Measurements from ENCODE around the gene GDE1. TPM values are rescaled to one million over a fixed set of nuclear protein-coding genes. Genes with fewer than 3 reads are reported as not detected.

The GDE1 gene
- total and polyA plus RNA-seq, 9 of the 15 experiments (the other 6 are each of a cell fraction or from before 2014, with no cell fraction given) = 18.8 to 40.5 (median 22.3) TPM

GRCh38 chr16:19523559-19524355 is 1.9 kb upstream of the GDE1 start, which contains the start of gene CCP110:
Gene CCP110 (plus strand): TSS chr16:19523942. CDS start chr16:19527882, 3,940 bp downstream.
- WGBS (ENCODE audit: insufficient coverage, low coverage, missing lambda C conversion rate) = 1% methylated on average over 41 of the region's 51 CpGs
- H3K4me2 ChIP-seq (ENCODE audit: insufficient read depth, low read length) = peak within 1 kb of the TSS; percentile 92
- ATAC-seq (peak; percentile 89), DNase-seq (ENCODE audit: extremely low read depth in 1 of 4, low spot score in 3 of 4) (peak; percentile 86 to 97 (median 90)), FAIRE-seq (peak; percentile 91)
- no peaks in the 10 kb centered on the region for H4K20me1 ChIP-seq (replicated peaks; ENCODE audit: control insufficient read depth, insufficient read depth, low read length)
- peaks cover 27 to 33% of the 10 kb centered on the region in 2 experiments; a peak in 4 of 5 replicates for H3K4me1 ChIP-seq (replicated peaks in 1 of 2; ENCODE audit: control insufficient read depth in 2 of 2, insufficient read depth in 2 of 2, low read length in 2 of 2)
- no TSS peak for BruUV-seq (replicated peaks)
- POLR2A ChIA-PET = interaction anchor here (0.6 to 1.9 kb wide), 8 partner anchors 10 to 1270 kb away, joined by 3 to 7 read pairs (median 4); no protein-coding TSS in a partner anchor
- intact Hi-C loops (cut with micrococcal nuclease) (loop anchor here (5.0 to 10.0 kb wide), 2 partner anchors 129 to 1149 kb away; no protein-coding TSS in a partner anchor), in situ Hi-C loops (cut with MboI) (no loop called here)
- H3K9ac ChIP-seq (ENCODE audit: insufficient read depth in 1 of 2, low read depth in 2 of 2, low read length in 2 of 2) = peak within 1 kb of the TSS; percentile 71 to 97
- H3K9me1 ChIP-seq (ENCODE audit: control insufficient read depth, insufficient read depth, low read length) = no peaks in the 10 kb centered on the region
- peak within 1 kb of the TSS; percentile 71 for H3K27ac ChIP-seq (ENCODE audit: extremely low read depth, low read depth, low read length)
- peak within 1 kb of the TSS; percentile 92 for H3K4me3 ChIP-seq
- peak within 1 kb of the TSS; percentile 93 for H2AFZ ChIP-seq (ENCODE audit: low read depth, low read length)
- H3K9me3 ChIP-seq (replicated peaks; ENCODE audit: control insufficient read depth, insufficient read depth, low read depth, low read length) = no peaks in the 10 kb centered on the region
- H3K79me2 ChIP-seq (ENCODE audit: control insufficient read depth, insufficient read depth, low read length) = peaks cover 57% of the 10 kb centered on the region
- CTCF ChIA-PET (ENCODE audit: low intra/inter-chr PET ratio) = no interaction called here
- H3K36me3 ChIP-seq (ENCODE audit: control insufficient read depth, insufficient read depth, low read length) = peaks cover 19% of the 10 kb centered on the region
- H3K27me3 ChIP-seq (ENCODE audit: control insufficient read depth in 2 of 2, insufficient read depth in 2 of 2, low read length in 2 of 2) = no peaks in the 10 kb centered on the region
- no peak for TF ChIP-seq FUS (optimal IDR thresholded peaks at IDR 0.05; ENCODE audit: low read depth, low read length)
- no peak for TF ChIP-seq TEAD2 (tag; IDR thresholded peaks at IDR 0.05)
- TF ChIP-seq ETS2 (tag; IDR thresholded peaks at IDR 0.05; ENCODE audit: borderline replicate concordance, poor library complexity, severe bottlenecking) = no peak
- TF ChIP-seq ZNF318 (IDR thresholded peaks at IDR 0.05; ENCODE audit: borderline replicate concordance in 1 of 2, low read depth in 1 of 2) = no peak
- TF ChIP-seq GABPA (tag; conservative IDR thresholded peaks at IDR 0.05; ENCODE audit: low read depth) = peak; percentile 93
- peak; percentile 82 for TF ChIP-seq ELF1 (tag; IDR thresholded peaks at IDR 0.05)
- no peak for TF ChIP-seq ELK1 (CRISPR knock-in tag; IDR thresholded peaks at IDR 0.05)
- TF ChIP-seq NFRKB (IDR thresholded peaks at IDR 0.05; ENCODE audit: low read depth) = 0 out of 2 replicates have a peak, but pooled peaks have one; percentile 33
- TF ChIP-seq ZNF830 (CRISPR knock-in tag; IDR thresholded peaks at IDR 0.05) = no peak
- peak; percentile 93 for TF ChIP-seq ATF7 (IDR thresholded peaks at IDR 0.05)
- TF ChIP-seq ZFP30 (CRISPR knock-in tag; IDR thresholded peaks at IDR 0.05; ENCODE audit: borderline replicate concordance) = no peak
- no peak for TF ChIP-seq KAT2B (IDR thresholded peaks at IDR 0.05; ENCODE audit: low read depth, low read length)
